BLaER1 treated with 17β-estradiol and CSF1 and Interleukin-3, amounts not matched to agents 10 nM and 100 nM (cell line): ENCODE data around the gene SLFNL1.

Experiments
- H3K27ac ChIP-seq, 11 experiments: shearing (Covaris generic); formaldehyde crosslinking; 2 replicates each; pipeline ENCODE4 v1.8.1; 2022
- H3K27me3 ChIP-seq, 11 experiments: shearing (Covaris generic); formaldehyde crosslinking; 2 replicates each; pipeline ENCODE4 v1.8.1; 2022
- H3K36me3 ChIP-seq, 11 experiments: shearing (Covaris generic); formaldehyde crosslinking; 2 replicates each; pipeline ENCODE4 v1.8.1; 2022
- H3K4me1 ChIP-seq, 10 experiments: shearing (Covaris generic); formaldehyde crosslinking; 2 replicates each; pipeline ENCODE4 v1.8.1; 2022
- H3K4me2 ChIP-seq, 11 experiments: shearing (Covaris generic); formaldehyde crosslinking; 2 replicates each; pipeline ENCODE4 v1.8.1; 2022
- H3K4me3 ChIP-seq, 10 experiments: shearing (Covaris generic); formaldehyde crosslinking; 2 replicates each; pipeline ENCODE4 v1.8.1; 2022
- H3K9ac ChIP-seq, 11 experiments: shearing (Covaris generic); formaldehyde crosslinking; 2 replicates each; pipeline ENCODE4 v1.8.1; 2022
- H3K9me3 ChIP-seq, 11 experiments: shearing (Covaris generic); formaldehyde crosslinking; replicated peaks in 1 of 11; 2 replicates each; pipeline ENCODE4 v1.8.1; 2022
- H4K20me1 ChIP-seq, 11 experiments: shearing (Covaris generic); formaldehyde crosslinking; 2 replicates each; pipeline ENCODE4 v1.8.1; 2022
- Cebpa-rat ChIP-seq, 11 experiments: shearing (Covaris generic); IDR thresholded peaks; 2 replicates each; pipeline ENCODE4 v1.8.1; 2022

The SLFNL1 gene

GRCh38 chr1:41009466-41009865 lies 12.1 kb downstream of the SLFNL1 start:
- H3K4me3 ChIP-seq = no peak overlapping the region
- H3K4me2 ChIP-seq = peak overlapping the region in 5 of 11 experiments; percentile 30 to 89 (median 42); a peak in 8 of 22 replicates
- peaks cover 63 to 100% (median 98%) of the 10 kb centered on the region in 11 experiments for H3K36me3 ChIP-seq
- no peaks in the 10 kb centered on the region for H3K27me3 ChIP-seq
- peaks cover 0 to 73% (median 18%) of the 10 kb centered on the region in 11 experiments; a peak in 13 of 22 replicates for H4K20me1 ChIP-seq
- H3K9me3 ChIP-seq = no peaks in the 10 kb centered on the region
- H3K9ac ChIP-seq = peak overlapping the region in 1 of 11 experiments; percentile 37; a peak in 3 of 22 replicates
- TF ChIP-seq Cebpa-rat (IDR thresholded peaks at IDR 0.05) = no peak
- peaks cover 28 to 100% (median 68%) of the 10 kb centered on the region in 10 experiments for H3K4me1 ChIP-seq
- peak overlapping the region in 1 of 11 experiments; percentile 13; a peak in 1 of 22 replicates for H3K27ac ChIP-seq

- H3K4me3 ChIP-seq = no peak overlapping the region
- peaks cover 24 to 100% (median 68%) of the 10 kb centered on the region in 10 experiments for H3K4me1 ChIP-seq
- H3K4me2 ChIP-seq = no peak overlapping the region; a peak in 2 of 22 replicates
- H3K9ac ChIP-seq = no peak overlapping the region
- no peaks in the 10 kb centered on the region for H3K9me3 ChIP-seq
- no peaks in the 10 kb centered on the region for H3K27me3 ChIP-seq
- TF ChIP-seq Cebpa-rat (IDR thresholded peaks at IDR 0.05) = no peak
- H4K20me1 ChIP-seq = peaks cover 0 to 76% (median 32%) of the 10 kb centered on the region in 11 experiments; a peak in 14 of 22 replicates
- H3K27ac ChIP-seq = peak overlapping the region in 2 of 11 experiments; percentile 6 to 20; a peak in 1 of 22 replicates
- peaks cover 62 to 98% (median 96%) of the 10 kb centered on the region in 11 experiments for H3K36me3 ChIP-seq
These were observed 14.3 kb downstream of the SLFNL1 start for GRCh38 chr1:41006942-41007865.

GRCh38 chr1:41005876-41006275 lies 15.6 kb downstream of the SLFNL1 start:
- no peak for TF ChIP-seq Cebpa-rat (IDR thresholded peaks at IDR 0.05)
- H3K4me2 ChIP-seq = peak overlapping the region in 8 of 11 experiments; percentile 10 to 79 (median 52); a peak in 12 of 22 replicates
- peak overlapping the region in 2 of 11 experiments; percentile 6 to 26; a peak in 3 of 22 replicates for H3K27ac ChIP-seq
- H3K36me3 ChIP-seq = peaks cover 56 to 98% (median 96%) of the 10 kb centered on the region in 11 experiments
- peaks cover 0 to 84% (median 35%) of the 10 kb centered on the region in 11 experiments; a peak in 15 of 22 replicates for H4K20me1 ChIP-seq
- no peaks in the 10 kb centered on the region for H3K9me3 ChIP-seq
- peak overlapping the region in 3 of 11 experiments; percentile 5 to 31 (median 11); a peak in 3 of 22 replicates for H3K9ac ChIP-seq
- H3K4me3 ChIP-seq = no peak overlapping the region
- peaks cover 25 to 98% (median 66%) of the 10 kb centered on the region in 10 experiments for H3K4me1 ChIP-seq
- no peaks in the 10 kb centered on the region for H3K27me3 ChIP-seq

- Histone ChIP-seq H4K20me1 (peaks cover 0 to 90% (median 55%) of the 10 kb centered on the region in 11 experiments; a peak in 16 of 22 replicates), H3K9me3 (no peaks in the 10 kb centered on the region), H3K4me3 (no peak overlapping the region), H3K4me2 (peak overlapping the region; percentile 61 to 88 (median 77)), H3K27ac (peak overlapping the region in 8 of 11 experiments; percentile 44 to 61 (median 50); a peak in 12 of 22 replicates), H3K9ac (peak overlapping the region in 6 of 11 experiments; percentile 3 to 60 (median 28); a peak in 8 of 22 replicates), H3K36me3 (peaks cover 57 to 98% (median 96%) of the 10 kb centered on the region in 11 experiments), H3K27me3 (no peaks in the 10 kb centered on the region), H3K4me1 (peaks cover 25 to 76% (median 56%) of the 10 kb centered on the region in 10 experiments)
- TF ChIP-seq Cebpa-rat (IDR thresholded peaks at IDR 0.05) = no peak
These were observed 17.8 kb downstream of the SLFNL1 start for GRCh38 chr1:41003640-41004220.

GRCh38 chr1:41003127-41003639 lies 18.3 kb downstream of the SLFNL1 start:
- H3K9ac ChIP-seq = peak overlapping the region in 9 of 11 experiments; percentile 3 to 60 (median 25); a peak in 13 of 22 replicates
- H3K9me3 ChIP-seq = no peaks in the 10 kb centered on the region
- H3K4me3 ChIP-seq = no peak overlapping the region
- H3K36me3 ChIP-seq = peaks cover 57 to 98% (median 96%) of the 10 kb centered on the region in 11 experiments
- H3K4me1 ChIP-seq = peaks cover 25 to 71% (median 56%) of the 10 kb centered on the region in 10 experiments
- peaks cover 0 to 95% (median 60%) of the 10 kb centered on the region in 11 experiments; a peak in 16 of 22 replicates for H4K20me1 ChIP-seq
- H3K27me3 ChIP-seq = no peaks in the 10 kb centered on the region
- peak overlapping the region in 9 of 11 experiments; percentile 14 to 61 (median 49); a peak in 16 of 22 replicates for H3K27ac ChIP-seq
- no peak for TF ChIP-seq Cebpa-rat (IDR thresholded peaks at IDR 0.05)
- H3K4me2 ChIP-seq = peak overlapping the region; percentile 61 to 88 (median 76)

- Histone ChIP-seq H3K36me3 (peaks cover 75 to 98% (median 97%) of the 10 kb centered on the region in 11 experiments), H3K4me3 (no peak overlapping the region)
- TF ChIP-seq Cebpa-rat (IDR thresholded peaks at IDR 0.05) = no peak
These were observed 22.9 kb downstream of the SLFNL1 start for GRCh38 chr1:40998668-40999067.

GRCh38 chr1:40997096-40997495 lies 24.4 kb downstream of the SLFNL1 start:
- Histone ChIP-seq H3K27ac (no peak overlapping the region), H3K4me1 (peaks cover 6 to 13% (median 9%) of the 10 kb centered on the region in 10 experiments), H3K27me3 (no peaks in the 10 kb centered on the region), H3K36me3 (peaks cover 91 to 100% (median 100%) of the 10 kb centered on the region in 11 experiments), H3K9me3 (no peaks in the 10 kb centered on the region), H3K4me3 (no peak overlapping the region), H3K4me2 (no peak overlapping the region), H3K9ac (no peak overlapping the region), H4K20me1 (peaks cover 0 to 100% (median 66%) of the 10 kb centered on the region in 11 experiments; a peak in 17 of 22 replicates)
- TF ChIP-seq Cebpa-rat (IDR thresholded peaks at IDR 0.05) = no peak

More at GRCh38 chr1:40998668-40999067, 22.9 kb downstream of the SLFNL1 start:
- Histone ChIP-seq H4K20me1 (peaks cover 0 to 98% (median 68%) of the 10 kb centered on the region in 11 experiments; a peak in 17 of 22 replicates), H3K4me1 (peaks cover 21 to 29% (median 25%) of the 10 kb centered on the region in 10 experiments), H3K9ac (no peak overlapping the region), H3K9me3 (no peaks in the 10 kb centered on the region), H3K27me3 (no peaks in the 10 kb centered on the region), H3K27ac (no peak overlapping the region), H3K4me2 (no peak overlapping the region)

GRCh38 chr1:40989066-40989465 lies 32.5 kb downstream of the SLFNL1 start:
- Histone ChIP-seq H4K20me1 (peaks cover 0 to 92% (median 64%) of the 10 kb centered on the region in 11 experiments; a peak in 17 of 22 replicates), H3K9me3 (no peaks in the 10 kb centered on the region), H3K27ac (no peak overlapping the region), H3K4me3 (no peak overlapping the region), H3K9ac (no peak overlapping the region), H3K36me3 (peaks cover 90 to 100% (median 100%) of the 10 kb centered on the region in 11 experiments), H3K27me3 (no peaks in the 10 kb centered on the region), H3K4me1 (peaks cover 14 to 38% (median 29%) of the 10 kb centered on the region in 10 experiments), H3K4me2 (no peak overlapping the region)
- no peak for TF ChIP-seq Cebpa-rat (IDR thresholded peaks at IDR 0.05)
